Left ventricle myocardium superior (tissue), 1 donor: Measurements from ENCODE around the gene CTNNBIP1. TPM values are rescaled to one million over a fixed set of nuclear protein-coding genes. Genes with fewer than 3 reads are reported as not detected.

Source experiments
- ATAC-seq: fragments of 200-7000 bp; cut with Tn5 transposase; one replicate; pipeline ENCODE4 v1.9.1; 2020; ENCODE audit warnings: mild to moderate bottlenecking, moderate library complexity
- DNase-seq: peaks from one replicate; pipeline ENCODE4 v3.0.0-alpha.2; 2020
- intact Hi-C: fragments of 100-400 bp; cut with micrococcal nuclease; formaldehyde crosslinking; loops from one replicate; pipeline ENCODE4 v1.11.0; 2022
- total RNA-seq: library from RNA; stranded (reverse); fragmentation: NEBNext Ultra II Directional; extraction: Animal tissue kit (Norgen Biotek cat#: 25700); gene quantifications from one replicate; pipeline ENCODE4 v1.2.1, GENCODE V29; 2021
- donor health status: DM: no; HTN: yes; CAD: no; lungs with severe emphysema.

CTNNBIP1 gene
- total RNA-seq, 1 donor from 2014 or later = 45.9 TPM

DNA sequence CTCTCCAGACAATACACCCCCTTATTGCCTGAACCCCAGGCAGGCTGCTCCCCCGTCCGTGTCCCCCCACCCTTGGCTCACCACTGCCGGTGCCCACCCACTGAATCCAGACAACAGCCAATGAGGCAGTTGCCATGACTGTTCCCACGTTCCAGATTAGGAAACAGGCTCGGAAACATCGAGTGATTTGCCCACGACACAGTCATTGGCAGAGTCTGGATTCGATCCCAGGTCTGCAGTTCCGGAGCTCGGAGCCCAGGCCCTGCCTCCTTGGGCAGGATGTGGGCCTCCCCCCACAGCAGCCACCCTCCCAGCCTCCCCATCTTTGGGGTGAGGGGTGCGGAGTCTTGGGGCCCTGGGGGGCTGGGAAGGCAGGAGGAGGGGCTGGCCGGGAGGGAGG lies 66.0 kb downstream of the CTNNBIP1 start:
- intact Hi-C loops = no loop called here
- ATAC-seq (peak; percentile 4), DNase-seq (no peak)

DNA sequence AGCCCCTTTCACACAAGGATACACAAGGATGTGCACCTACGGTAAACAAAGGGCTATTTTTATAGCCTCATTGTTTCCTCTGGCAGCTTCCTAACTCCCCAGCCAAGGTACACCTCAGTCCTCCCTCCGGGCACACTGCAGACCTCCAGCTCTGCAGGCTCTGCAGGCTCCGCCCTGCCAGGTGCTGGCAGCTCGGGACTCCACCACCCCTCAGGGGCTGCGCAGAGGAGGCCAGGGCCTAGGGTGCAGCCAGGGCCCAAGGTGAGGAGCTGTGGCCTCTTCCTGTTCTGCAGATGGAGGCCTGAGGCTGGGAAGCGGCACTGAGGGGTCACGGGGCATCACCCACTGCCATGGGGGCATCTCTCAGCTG lies 66.5 kb downstream of the CTNNBIP1 start:
- DNase-seq (no peak), ATAC-seq (peak; percentile 18)
- intact Hi-C loops = no loop called here

GRCh38 chr1:9842781-9843575 lies 67.1 kb downstream of the CTNNBIP1 start:
- DNase-seq = peak; percentile 60
- peak; percentile 50 for ATAC-seq
- intact Hi-C loops = no loop called here

DNA sequence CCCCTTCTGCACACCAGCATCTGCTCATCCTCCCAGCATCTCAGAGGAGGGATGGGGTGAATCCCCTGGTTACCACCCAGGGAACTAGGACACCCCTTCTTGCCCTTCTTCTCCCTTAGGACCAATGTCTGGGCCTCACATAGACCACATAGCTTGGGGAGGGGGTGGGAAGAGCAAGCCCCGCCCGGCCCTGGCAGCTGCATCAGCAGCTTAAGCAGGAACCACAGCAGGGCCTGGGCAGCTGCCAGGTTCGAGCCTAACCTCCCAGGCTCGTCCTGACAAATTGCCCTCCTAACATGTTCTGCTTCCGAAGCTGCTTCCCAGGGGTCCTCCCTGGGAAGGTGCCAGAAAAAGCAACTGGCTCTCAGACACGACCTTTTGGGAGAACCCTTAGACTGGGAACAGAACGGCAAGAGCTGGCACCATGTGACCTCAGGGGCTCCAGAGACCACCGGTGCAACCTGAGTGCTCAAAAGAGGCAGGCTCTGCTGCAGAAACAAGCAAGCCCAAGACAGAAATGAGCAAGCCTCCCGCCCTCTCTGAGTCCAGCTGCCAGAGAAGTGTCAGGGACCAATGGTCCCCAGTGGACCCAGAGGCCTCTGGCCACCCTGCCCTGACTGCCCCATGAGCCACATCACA lies 67.9 kb downstream of the CTNNBIP1 start:
- DNase-seq (no peak), ATAC-seq (no peak)
- intact Hi-C loops = no loop called here

DNA sequence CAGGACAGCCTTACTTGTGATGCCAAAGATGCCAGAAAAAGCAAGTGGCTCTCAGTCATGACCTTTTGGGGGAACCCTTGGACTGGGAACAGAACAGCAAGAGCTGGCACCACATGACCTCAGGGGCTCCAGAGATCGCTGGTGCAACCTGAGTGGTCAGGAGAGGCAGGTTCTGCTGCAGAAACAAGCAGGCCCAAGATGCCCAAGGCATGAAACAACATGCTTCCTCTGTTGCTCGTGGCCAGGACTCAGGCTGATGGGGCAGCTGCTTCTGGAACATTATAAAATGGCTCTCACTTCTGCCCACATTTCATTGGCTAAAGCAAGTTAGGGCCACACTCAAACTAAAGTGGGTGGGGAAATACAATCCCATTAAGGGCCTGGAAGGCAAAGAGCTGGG lies 68.6 kb downstream of the CTNNBIP1 start:
- no peak for ATAC-seq
- intact Hi-C loops = no loop called here
- no peak for DNase-seq

GRCh38 chr1:9840176-9840575 lies 69.9 kb downstream of the CTNNBIP1 start:
- no peak for DNase-seq
- no peak for ATAC-seq
- intact Hi-C loops = no loop called here

- ATAC-seq = no peak
These were observed 71.1 kb downstream of the CTNNBIP1 start for GRCh38 chr1:9838946-9839345.

DNA sequence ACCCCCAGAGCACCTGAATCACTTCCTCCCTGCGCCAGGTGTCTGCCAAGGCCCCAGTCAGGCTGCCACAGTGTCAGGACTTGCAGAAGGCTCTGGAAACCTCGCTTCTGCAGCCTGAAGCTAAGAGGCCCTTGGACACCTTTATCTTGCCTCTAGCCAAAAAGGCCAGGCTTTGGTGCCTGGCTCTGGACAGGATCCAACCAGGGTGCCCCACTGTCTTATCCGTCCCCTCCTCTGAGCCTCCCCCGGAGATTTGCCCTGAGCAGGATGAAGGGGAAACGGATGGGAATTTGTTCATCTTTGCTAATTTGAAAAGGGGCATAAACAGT lies 73.5 kb downstream of the CTNNBIP1 start:
- ATAC-seq (no peak), DNase-seq (no peak)
- intact Hi-C loops = no loop called here

More at GRCh38 chr1:9838946-9839345, 71.1 kb downstream of the CTNNBIP1 start:
- intact Hi-C loops = no loop called here
- no peak for DNase-seq

DNA sequence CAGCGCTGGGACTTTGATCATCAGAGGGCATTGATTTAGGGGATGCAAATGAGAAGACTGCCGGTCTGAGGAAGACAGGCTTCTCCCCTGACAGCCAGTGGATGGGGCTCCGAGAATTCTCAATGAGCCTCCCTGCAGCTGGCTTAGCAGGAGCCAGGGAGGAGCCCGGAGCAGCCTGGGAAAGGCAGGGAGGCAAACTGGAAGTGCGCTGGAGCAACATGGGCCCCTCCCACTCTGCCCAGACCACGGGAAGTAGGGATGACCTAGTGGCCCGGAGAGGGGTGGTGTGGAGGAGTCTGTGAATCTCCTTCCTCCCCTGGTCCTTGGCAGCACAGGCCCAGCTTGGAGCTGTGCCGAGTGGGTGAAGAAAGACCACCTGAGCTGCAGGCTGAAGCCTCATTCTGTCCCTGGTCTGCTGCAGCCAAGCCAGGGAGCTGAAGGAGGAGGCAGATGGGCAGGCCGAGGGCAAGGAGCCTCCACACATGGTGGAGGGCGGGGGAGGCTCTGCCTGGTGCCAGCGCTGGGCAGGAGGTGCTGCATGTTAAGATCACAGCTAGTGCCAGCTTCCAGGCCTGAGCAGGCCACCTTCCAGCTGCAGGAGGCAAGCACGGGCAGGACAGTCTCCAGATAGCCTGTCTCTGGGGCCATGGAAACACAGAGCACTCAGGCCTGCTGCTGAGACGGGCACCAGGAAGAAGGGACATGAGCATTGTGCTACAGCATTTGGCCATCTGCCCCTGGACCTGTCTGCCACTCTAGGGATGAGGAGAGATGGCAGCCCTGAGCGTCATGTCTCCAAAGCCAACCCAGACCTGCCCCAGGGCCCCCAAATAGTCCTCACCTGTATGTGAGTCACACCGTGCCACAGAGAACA lies 74.1 kb downstream of the CTNNBIP1 start:
- no peak for DNase-seq
- peak; percentile 84 for ATAC-seq
- intact Hi-C loops = no loop called here

DNA sequence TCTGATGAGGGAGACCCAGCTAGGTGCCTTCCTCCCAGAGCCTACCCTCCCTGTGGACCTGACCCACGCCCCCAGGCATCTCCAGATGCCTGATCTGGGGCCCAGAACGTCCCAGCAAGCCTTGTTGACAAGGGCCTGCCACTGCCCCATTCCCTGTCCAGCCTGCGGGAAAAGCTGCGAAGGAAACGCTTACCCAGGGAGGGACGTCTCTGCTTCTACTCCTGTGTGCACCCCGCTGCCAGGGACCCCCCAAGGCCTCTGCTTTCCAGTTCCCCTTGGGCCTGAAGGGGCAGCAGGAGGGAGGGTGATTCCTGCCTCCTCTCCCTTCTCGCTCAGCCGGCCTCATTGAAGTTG lies 74.7 kb downstream of the CTNNBIP1 start:
- DNase-seq (no peak), ATAC-seq (no peak)
- intact Hi-C loops = no loop called here

DNA sequence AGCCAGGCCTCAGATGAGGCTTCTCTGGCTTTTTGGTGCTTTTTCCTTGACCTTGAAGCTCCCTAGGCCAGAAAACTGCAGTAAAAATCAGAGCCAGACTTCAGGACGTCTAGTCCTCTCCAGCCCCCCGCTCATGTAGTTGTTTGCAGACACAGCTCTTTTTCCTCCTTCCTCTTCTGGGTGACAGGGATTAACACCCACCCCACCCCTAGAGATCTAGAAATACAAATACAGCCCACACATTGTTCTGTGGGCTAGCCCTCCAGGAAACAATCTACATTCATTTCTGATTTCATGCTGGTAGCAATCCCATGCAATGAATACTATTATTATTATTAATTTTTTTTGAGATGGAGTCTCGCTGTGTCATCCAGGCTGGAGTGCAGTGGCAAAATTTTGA lies 76.4 kb downstream of the CTNNBIP1 start:
- intact Hi-C loops = no loop called here
- ATAC-seq = no peak
- DNase-seq = no peak

DNA sequence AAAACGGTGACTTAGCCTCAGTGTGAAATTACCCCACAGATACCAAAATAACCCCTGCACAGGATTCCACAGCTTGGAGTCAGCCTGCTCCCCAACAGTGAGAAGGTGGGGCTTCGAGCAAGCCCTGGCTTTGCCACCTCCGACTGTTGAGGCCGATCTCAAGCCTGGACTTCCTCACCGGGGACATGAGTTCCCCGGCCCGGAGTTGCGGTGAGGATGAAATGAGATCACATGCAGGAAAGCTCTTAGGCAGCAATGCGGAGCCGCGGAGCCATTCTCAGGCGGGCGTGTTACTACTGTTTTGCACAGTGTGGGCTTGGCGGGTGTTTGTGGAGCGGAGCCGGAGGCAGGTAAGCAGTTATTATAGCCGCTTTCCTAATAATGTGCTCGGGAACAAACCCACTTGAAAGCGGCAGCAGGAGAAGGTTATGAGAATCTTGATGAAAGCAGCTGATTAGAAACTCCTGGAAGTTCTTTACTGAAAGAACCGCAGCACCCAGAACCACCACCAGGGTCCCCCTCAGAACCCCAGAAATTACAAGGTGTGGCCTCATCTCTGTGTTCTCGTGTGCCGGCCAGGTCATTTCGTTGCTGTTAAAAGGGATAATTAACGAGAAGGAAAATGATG lies 82.4 kb downstream of the CTNNBIP1 start:
- intact Hi-C loops = no loop called here
- DNase-seq (no peak), ATAC-seq (no peak)

- intact Hi-C loops = no loop called here
- ATAC-seq (no peak), DNase-seq (no peak)
These were observed 83.5 kb downstream of the CTNNBIP1 start for GRCh38 chr1:9826616-9827015.

DNA sequence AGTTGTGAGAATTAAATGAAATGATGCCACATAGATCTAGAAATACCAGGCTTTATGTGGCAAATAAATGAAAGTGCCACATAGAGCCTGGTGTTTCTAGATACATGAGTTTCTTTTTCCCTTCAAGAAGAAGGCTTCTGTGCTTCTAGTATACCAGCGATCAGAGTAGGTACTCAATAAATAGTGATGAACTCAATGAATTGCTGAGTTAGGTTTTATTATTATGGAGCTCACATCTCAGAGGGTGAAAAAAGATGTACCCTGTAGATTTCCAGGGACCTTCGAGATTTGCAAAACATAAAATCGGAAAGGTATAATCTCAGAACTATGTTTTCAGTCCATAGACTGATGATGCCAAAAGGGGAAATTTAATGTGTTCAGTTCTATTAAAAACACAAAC lies 84.0 kb downstream of the CTNNBIP1 start:
- no peak for DNase-seq
- no peak for ATAC-seq
- intact Hi-C loops = no loop called here

DNA sequence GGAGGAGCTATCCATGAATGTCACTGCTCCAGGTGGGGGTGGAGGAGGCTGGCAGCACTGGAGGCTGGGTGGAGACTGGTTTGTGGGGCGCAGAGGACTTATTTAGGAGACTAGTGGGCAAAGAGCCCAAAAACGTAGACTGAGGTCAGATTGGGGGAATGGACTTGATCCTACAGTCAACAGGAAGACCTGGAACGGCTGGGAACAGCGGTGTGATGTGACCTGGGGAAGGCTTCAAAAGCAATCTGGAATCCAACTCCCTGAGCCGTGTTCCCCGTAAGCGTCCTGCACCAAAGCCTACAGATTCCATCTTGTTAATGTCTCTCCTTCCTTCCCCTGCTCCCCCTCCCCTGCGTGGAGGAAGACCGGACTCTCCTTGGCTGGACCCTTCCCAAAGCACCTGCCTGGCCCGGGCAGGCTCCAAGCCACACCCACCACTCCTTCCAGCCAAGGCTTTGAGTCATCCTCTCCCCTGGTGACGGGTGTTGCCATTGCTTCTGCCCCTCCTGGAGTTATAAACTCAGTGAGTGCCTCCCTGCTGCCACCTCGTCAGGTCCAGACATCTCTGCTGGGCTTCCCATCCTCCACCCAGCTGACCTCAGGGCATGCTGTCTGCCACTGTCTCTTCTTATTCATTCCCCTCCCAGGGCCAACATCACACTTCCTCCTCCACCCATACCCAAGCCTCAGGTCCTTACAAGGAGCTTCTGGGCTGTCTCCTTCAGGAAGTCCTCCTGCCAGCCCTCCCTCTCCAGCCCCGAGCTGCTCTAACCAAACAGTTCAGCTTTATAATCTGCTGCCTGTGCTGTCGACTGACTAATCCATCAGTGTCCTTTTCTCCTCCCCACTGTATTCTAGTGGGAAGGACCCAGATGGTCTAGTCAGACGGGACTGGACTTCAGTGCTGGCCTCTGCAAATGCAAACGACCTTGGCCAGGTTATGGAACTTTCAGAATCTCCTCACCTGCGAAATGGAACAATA lies 84.7 kb downstream of the CTNNBIP1 start:
- ATAC-seq = peak; percentile 61
- intact Hi-C loops = no loop called here
- DNase-seq = peak; percentile 60

DNA sequence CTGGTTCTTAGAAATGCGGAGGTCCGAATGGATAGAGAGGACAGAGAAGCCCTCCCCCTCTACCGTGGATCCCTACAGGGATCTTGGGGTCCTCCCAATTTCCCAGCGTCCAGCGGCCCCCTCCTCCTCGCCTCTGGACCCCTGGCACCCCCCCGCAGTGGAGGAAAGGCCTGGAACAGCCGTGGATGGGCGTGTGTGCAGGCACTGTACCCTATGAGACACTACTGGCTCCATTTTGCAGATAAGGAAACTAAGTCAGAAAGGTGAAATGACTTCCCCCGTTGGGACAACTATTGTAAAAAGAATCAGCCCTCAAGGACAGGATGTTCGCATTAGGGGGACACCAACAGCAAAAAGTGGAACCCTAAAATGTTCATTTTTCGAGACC lies 85.4 kb downstream of the CTNNBIP1 start:
- DNase-seq (no peak), ATAC-seq (no peak)
- intact Hi-C loops = no loop called here

DNA sequence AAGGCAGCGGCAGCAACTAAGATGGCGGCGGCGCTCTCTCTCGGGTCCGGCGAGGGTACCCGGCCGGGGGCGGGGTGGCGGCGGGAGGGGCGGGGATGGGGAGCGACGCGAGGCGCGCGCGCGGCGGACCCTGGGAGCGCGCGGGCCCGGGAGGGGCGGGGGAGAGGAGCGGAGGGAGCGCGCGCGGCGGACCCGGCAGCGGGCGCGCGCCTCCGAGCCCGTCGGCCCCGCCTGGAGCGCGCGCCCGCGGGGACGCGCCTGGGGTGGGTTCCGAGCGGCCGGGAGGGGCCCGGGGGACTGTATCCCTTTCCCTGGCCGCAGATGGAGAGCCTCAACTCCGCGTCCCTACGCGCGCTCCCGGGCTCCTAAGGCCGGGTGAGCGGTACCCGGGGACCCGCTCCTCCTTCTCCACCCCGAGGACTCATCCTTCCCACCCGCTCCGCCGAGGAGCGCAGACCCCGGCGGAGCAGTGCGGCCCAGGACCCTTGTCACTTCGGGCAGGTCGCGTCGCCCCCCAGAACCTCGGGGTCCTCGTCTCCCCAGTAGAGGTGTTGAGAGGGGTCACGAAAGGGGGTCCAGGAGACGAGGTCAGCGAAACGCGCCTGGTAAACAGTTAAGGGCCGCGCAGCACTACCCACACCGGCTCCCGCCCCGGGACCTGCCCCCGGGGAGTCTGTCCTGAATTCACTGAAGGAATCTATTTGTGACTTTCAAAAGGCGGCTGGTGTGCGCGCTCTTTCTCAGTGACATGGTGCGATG lies 85.9 kb downstream of the CTNNBIP1 start, which contains the start of gene CLSTN1:
Gene CLSTN1 (minus strand): TSS at position 23 of the 759 bp plus-strand sequence. CDS start 232 bp downstream, outside the sequence.
- intact Hi-C loops = no loop called here
- ATAC-seq = peak; percentile 87
- DNase-seq = peak; percentile 95

DNA sequence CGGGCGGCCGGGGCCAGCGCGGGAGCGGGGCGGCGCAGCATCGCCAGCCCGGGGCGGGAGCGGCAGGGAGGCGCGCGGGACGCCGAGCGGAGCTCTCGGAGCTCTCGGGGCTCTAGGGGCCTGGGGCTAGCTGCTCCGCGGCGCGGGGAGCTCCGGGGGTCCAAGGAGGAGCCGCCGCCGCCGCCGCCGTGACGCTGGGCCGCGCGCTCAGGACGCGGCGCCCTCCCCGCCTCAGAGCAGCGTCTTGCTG lies 86.5 kb downstream of the CTNNBIP1 start:
- intact Hi-C loops = no loop called here
- peak; percentile 46 for ATAC-seq
- DNase-seq = no peak
